Measurements from ENCODE around the gene MGAT2.
A peak's percentile ranks its signal among the peaks of the same experiment; 100 is the strongest.
"Not testable (repeated sequence)": the region's sequence is repeated elsewhere in the genome, so short reads cannot be mapped to it uniquely, and the experiment has no call there.

Gene MGAT2

DNA sequence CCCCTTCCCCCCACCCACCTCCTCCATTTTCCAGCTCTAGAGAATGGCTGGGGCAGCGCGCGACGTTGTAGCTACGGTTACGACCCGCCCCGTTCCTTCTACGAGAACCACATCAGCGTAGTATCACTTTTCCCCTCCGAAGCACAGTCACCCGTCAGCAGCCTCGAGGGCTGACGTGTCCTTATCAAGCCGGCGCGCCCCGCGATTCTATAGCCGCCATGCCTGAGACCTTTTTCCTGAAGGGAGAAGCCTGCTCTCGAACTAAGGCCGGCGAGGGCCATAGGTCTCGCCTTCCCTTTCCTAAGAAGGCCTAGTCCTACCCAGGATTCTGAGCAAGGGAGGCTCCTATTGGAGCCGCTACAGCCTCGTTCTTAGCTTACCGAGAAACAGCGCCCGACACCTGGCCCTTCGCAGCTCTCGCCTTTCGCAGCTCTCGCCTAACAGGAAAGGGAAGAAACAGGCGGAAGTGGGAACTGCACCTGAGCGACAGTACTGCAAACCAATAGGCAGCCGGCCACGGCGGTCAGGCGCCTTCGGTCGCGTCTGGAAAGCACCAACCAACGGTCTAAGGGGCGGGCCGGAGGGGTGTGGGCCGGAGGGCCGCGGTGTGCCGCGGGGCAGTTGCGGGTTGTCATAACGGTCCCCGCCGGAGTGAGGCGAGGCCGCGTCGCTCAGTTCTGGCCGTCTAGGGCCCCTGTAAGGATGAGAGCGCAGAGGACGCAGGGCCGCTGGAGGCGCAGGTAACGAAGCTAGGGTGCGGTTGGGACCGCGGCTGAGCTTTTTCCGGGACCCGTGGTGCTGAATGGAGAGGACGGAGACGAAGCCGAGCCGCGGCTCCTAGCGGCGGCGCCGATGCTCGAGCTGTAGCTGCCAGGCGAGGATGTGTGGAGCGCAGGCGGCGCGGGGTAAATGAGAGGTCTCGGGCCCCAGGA lies at the start of gene MGAT2, which contains the start of gene RPL36AL:
TSS of gene MGAT2 (plus strand) at position 618 of the 932 bp plus-strand sequence. CDS start 470 bp downstream, outside the sequence.
TSS of gene RPL36AL (minus strand) at position 445 of the 932 bp plus-strand sequence. CDS start 1,522 bp downstream, outside the sequence.
- peak; percentile 92 for DNase-seq

DNA sequence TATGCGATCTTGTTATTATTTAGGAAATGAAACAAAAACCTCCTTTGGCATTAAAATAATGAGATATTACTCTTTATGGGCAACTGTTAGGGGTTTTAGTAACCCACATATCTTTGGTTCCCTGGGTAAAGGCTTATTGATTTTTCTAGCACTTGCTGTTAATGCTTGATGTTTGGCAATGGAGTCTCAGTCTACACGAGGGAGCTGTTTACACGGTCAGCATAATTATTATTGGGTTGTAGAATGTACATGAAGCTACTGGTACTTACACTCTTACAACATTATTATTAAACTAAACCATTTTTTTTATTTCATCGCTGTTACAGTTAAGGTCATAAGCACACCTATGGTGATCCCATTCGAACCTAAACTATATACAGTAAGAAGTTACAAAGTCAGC lies 46.6 kb upstream of the MGAT2 start:
- DNase-seq, result no peak

DNA sequence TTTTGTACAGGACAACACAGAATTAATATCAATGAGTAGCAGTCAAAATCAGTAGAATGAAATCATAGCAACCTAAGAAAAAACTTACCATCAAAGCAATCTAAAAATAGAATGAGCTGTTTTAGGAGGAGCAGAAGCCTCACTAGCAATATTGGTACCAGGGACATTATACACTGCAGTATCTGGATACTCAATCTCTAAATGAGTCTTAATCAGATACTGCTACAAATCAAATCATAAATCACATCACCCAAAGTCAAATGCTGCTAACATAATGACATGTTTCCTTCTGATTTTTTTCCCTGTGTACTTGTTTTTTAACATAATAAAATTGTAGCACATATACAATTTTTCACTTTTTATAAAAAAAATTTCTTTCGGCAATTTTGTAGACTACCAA lies 42.5 kb upstream of the MGAT2 start:
- no peak for DNase-seq

DNA sequence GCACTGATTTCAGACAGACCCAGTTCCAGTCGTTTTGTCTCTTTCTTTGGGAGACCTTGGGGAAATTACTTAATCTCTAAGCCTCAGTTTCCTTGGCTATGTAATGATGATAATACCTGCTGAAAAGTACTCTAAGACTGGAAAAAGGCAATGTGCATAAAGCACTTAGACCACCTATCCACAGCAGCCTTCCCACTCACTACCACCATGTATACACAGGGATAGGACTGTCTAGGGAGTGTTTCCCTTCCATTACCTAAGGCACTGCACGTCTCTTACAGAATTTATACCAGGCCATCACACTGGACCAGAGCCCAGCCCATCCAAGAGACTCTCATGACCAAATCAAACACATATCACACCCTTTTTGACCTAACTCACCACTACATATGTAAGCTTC lies 40.8 kb upstream of the MGAT2 start:
- DNase-seq, result no peak

DNA sequence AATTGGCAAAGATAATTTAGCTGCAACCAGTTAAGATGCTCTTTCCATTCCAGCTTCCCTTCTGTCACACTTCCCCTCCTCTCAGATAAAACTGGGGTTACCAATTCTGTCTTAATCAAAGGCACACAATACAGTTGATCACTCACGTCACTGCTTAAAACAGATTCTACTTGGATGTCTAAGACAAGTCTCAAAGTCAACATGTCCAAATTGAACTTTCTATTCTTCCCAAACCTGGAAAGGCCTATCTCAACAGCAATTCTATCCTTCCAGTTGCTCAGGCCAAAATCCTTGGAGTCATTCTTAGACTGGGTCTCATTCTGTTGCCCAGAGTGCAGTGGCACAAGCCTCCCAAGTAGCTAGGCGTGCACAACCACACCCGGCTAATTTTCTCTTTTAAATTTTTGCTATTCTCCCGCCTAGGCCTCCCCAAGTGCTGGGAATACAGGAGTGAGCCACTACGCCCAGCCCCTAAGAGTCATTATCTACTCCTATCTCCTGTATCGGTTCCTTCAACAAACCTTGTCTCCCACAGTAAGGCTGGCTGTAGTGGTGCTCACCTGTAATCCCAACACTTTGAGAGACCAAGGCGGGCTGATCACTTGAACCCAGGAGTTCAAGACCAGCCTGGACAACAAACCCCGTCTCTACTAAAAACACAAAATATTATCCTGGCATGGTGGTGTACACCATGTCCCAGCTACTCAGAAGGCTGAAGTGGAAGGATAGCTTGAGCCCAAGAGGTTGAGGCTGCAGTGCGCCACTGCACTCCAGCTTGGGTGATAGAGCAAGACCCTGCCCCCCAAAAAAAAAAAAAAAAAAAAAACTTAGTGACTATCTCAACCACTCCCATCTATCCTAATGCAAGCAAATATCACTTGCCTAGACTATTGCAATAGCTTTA lies 39.1 kb upstream of the MGAT2 start:
- no peak for DNase-seq

DNA sequence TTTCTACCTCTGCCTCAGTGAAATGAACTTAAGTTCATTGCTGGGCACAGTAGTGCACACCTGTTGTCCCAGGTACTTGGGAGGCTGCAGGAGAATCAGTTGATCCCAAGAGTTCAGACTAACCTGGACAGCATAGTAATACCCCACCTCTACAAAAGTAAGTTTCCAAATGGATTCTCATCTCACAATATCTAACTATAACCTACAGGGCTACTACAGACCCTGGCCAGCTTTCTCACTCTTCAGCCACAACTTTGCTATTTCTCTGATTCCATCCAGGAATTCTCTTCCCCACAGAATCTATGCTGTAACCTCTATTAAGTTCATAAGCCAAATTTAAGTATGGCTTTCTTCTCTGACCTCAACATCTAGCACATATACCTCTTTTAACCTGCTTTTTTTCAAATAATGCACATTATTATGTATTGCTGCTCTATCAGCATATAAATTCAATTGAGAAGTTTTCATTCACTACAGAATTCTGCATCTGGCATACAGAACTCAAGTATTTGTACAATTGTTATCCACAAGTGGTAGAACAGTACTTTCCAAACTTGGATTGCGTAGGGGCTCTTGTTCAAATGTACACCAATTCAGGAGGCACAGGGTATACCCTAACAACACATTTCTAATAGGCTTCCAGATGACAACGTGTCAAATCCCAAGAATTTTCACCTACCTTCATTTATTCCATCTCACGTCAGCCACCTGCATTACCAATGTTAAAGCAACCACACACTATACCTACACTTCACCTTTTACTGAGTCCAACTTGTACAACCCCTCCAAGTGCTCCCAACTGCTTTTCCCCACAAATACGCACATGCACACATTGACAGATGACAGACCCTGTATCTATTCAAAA lies 38.3 kb upstream of the MGAT2 start:
- DNase-seq, result no peak

DNA sequence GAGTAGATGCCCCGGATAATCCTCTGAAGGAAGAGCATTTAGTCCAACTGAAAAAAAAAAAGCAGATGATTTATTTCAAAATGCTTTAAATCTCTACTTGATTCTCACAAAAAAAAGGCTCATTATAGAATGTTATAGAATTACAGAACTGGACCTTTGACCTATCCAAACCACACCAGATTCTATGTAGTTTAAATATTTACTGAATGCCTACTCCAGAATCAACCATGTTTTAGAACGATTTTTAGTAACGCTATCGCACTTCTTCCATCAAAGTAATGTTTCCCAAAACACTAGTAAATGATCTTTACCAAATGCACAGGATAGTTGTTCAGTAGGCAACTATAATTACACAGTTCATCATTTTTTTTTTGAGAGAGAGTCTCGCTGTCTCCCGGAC lies 37.0 kb upstream of the MGAT2 start:
- DNase-seq, result no peak

DNA sequence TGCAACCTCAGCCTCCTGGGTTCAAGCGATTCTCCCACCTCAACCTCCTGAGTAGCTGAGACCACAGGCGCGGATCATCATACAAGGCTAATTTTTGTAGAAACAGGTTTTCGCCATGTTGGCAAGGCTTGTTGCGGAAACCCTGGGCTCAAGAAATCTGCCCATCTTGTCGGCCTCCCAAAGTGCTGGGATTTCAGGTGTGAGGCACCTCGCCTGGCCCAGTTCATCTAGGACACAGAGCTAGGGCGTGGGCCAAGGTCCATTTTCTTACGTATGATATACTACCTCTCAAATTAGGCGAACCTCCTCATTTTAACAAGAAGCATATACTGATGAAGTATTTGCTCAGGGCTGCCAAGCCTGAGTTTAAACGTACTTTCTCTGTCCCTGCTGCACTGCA lies 36.5 kb upstream of the MGAT2 start:
- DNase-seq, result no peak

DNA sequence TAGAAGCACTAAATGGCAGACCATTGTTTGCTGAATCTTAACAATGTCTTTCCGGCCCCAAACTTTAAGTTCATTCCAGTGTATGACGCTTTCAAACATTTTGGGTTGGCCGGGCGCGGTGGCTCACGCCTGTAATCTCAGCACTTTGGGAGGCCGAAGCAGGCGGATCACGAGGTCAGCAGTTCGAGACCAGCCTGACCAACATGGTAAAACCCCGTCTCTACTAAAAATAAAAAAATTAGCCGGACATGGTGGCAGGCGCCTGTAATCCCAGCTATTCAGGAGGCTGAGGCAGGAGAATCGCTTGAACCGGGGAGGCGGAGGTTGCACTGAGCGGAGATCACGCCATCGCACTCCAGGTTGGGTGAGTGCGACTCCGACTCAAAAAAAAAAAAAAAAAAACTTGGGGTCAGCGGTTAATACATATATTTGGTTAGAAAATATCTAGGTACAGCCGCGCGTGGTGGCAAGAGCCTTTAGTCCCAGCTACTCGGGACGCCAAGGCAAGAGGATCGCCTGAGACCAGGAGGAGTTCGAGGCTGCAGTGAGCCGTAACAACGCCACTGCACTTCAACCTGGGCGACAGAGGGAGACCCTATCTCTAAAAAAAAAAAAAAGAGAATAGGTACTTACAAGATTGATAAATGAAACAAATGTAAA lies 35.5 kb upstream of the MGAT2 start:
- not testable (repeated sequence) for DNase-seq

DNA sequence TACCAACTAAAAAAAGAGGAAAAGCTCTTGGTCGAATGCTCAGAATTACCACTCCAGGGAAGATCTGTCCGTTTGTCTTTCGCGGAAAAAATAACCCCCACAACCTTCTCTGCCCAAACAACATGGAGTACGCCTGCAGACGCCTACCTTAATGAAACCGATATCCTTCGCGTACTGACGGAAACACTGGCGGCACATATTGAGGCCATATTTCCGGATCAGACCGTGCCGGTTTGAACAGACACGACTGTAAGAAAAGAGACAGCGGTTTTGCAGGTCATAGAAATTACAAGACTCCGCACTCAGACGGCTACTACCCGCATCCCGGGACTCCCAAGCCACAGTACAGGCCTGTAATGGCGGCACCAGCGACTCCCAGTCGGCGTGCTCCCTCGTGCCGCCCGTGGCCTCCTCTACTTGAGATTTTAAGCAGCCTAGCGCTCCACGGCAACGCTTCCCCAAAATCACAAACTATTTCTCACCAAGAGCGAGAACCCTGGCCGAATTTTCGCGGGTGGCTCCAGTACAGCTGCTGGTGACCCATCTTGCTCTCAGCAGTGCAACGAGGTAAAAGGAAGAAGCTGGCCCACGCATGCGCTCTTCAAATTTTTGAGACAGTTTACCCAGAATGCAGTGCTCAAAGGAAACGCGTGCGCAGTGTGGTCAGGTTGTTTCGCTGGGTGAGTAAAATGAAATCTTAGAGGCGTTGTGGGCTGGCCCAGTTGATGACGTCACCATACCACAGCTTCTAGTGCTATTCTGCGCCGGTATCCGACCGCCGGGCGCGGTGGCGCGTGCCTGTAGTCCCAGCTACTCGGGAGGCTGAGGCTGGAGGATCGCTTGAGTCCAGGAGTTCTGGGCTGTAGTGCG lies 34.6 kb upstream of the MGAT2 start, which contains the start of gene RPS29:
TSS of gene RPS29 (minus strand) at position 578 of the 870 bp plus-strand sequence. CDS start at position 544, 34 bp downstream.
- DNase-seq, result peak; percentile 98

DNA sequence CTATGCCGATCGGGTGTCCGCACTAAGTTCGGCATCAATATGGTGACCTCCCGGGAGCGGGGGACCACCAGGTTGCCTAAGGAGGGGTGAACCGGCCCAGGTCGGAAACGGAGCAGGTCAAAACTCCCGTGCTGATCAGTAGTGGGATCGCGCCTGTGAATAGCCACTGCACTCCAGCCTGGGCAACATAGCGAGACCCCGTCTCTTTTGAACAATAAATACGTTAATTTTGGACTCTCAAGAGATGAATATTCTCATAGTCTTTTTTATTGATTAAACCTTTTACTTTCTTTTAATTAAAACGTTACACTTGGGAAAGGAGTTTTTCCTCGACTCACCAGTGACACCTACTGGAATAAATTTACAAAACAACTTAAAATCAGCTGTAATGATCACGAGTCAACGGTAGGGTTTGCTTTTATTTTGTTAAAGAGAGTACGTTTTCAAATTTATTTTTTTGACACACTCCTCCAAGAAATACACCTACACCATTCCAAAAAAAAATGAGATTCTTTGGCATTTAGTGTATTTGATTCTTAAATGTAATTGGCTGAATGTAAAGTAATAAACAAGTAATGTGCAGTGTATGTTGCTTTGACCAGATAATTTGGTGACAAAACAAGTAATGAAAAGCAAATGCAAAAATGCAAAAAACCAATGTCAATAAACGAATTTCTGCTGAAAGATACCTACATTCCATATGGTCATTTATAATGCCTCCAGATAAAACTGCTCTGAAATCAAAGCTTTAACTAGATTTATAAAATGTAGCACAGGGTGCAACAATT lies 33.7 kb upstream of the MGAT2 start:
- peak; percentile 29 for DNase-seq

DNA sequence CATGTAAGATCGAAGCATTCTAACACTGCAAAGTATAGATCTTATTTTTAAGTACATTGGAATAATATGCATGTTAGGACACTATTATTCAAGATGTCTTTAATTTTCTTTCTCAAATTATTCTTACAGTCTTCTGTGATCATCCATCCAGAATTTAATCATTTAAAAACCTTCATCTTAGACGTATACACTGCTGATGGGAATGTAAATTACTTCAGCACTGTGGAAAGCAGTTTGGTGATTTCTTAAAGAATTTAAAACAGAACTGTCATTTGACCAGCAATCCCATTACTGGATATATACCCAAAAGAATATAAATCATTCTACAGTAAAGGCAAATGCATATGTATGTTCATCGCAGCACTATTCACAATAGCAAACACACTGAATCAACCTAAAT lies 31.2 kb upstream of the MGAT2 start:
- no peak for DNase-seq

DNA sequence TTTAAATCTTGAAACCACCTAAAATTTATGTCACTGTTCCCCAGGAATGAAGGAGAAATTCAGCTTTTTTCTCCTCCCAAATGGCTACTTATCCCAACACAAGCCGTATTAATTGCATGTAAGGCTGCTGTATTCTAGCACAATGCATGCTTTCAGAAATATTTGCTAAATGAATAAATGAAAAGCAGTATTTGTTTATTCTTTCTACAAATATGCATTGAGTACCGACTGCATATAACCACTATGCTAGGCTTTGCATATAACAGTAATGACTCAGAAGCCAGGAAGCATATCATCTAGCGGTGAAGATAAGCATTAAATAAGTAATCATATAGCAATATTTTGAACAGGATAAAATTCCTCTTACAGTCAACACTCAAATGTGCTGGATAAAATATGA lies 27.6 kb upstream of the MGAT2 start:
- no peak for DNase-seq

DNA sequence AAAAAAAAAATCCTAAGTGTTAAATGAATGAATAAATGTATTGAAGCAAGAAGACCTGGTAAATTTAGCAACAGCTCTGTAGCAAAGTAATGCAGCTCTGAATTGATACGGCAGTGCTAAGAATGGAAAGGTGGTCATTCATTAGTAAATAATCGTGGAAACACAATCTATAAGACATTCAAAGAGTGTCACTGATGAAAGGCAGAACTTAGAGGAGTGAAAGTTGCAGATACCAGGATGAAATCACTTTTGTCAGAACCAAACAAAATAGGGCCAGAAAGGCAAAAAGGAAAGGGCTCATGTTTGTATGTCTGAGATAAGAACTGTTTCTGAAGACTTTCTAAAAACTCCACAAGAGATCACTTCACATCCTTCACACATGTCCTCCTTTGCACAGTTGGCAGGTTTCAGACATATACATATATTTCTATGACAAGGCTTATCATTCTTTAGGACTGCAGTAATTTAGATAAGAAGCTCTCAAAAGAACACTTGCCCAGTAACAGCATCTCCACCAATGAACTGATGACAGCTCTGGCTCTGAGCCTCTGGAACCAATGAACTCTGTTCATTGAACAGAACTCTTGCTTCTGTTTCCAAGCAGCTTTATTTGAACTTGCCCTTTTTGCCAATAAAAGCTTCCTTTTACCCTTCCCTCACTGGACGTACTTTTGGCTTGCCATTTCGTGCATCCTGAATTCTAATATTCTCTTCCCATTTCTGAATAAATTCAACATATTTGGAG lies 26.1 kb upstream of the MGAT2 start:
- no peak for DNase-seq

DNA sequence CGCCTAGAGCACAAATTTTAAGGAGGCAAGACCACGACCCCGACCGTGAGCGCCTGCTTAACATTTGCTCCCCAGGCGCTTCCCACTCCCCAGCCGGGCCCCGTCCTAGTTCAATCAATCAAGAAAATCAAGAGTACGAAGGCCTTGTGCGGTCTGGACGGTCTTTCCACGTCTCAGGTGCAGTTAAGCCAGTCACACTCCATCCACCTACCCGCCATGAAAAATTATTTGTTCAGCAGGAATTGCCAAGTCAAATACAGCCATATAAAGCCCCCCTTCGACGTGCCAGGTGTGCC lies 22.5 kb upstream of the MGAT2 start:
- no peak for DNase-seq

DNA sequence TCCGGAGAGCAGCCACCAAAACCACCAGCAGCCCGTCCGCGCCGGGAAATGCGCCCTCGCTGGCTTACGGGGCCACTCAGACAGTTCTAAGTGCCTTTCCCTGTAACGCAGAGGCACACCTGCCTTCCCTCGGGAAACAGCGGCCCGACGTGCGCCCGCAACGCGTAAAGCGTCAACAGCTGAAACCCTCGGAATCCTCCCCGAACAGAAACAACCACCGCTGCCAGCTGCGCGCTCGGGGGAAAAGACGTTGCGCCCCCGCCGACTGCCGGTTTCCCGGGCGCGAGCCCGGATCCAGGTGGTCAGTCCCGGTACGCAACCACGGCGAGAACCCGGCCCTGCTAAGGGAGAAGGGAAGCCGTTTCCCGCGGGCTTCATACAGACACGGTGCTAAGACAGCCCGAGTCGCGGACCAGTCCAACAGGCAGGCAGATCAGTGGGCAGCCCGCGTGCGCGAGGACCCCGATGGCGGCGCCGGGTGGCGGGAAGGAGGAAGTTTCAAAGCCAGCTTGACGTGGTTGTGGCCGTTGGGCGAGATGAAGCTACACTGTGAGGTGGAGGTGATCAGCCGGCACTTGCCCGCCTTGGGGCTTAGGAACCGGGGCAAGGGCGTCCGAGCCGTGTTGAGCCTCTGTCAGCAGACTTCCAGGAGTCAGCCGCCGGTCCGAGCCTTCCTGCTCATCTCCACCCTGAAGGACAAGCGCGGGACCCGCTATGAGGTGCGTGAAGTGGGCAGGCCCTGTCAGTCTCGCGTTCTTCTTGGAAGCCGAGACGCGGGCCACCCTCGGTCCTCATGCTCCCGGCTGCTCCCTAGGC lies 21.9 kb upstream of the MGAT2 start, which contains the start of gene LRR1:
TSS of gene LRR1 (plus strand) at position 456 of the 816 bp plus-strand sequence. CDS start at position 537, 81 bp downstream.
- peak; percentile 81 for DNase-seq

DNA sequence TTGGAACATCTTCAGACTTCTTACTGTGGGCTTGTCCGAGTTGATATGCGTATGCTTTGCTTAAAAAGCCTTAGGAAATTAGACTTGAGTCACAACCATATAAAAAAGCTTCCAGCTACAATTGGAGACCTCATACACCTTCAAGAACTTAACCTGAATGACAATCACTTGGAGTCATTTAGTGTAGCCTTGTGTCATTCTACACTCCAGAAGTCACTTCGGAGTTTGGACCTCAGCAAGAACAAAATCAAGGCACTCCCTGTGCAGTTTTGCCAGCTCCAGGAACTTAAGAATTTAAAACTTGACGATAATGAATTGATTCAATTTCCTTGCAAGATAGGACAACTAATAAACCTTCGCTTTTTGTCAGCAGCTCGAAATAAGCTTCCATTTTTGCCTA lies 13.0 kb upstream of the MGAT2 start:
- DNase-seq, result no peak

DNA sequence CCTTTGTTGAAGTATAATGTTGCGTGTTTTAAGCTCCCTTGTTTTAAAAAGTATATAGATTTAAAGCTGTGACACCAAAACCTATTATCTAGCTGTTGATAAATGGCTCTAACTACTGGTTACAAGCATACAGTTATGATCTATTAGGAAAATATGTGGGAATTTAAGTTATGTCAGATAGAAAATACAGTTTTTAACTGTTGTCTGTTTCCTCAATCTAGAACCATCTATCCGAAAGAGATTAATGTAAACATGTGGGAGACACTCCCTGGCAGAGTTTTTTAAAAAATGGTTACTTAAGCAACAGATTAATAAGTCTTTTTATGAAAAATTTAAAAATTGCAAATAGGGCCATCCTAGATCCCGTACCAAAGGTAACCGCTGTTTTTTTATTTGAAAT lies 8.3 kb upstream of the MGAT2 start:
- no peak for DNase-seq
